ENCODE results near the gene NDFIP2.

- TF ChIP-seq POLR2A (IDR thresholded peaks at IDR 0.05) (no peak), POLR2AphosphoS5 (IDR thresholded peaks at IDR 0.05) (no peak), CTCF (IDR thresholded peaks at IDR 0.05) (no peak), EP300 (IDR thresholded peaks at IDR 0.05) (no peak)
Measured at GRCh38 chr13:79589603-79590393, 108.8 kb downstream of the NDFIP2 start.
